GM18499 (cell line): ENCODE measurements around the gene ABCB9.

Experiments
- ATAC-seq: cut with Tn5 transposase; IDR thresholded peaks from one replicate; pipeline ENCODE4 v1.9.1; 2021; ENCODE audit warnings: moderate number of reproducible peaks; ENCODE audit not compliant: insufficient read depth, unreplicated experiment

Gene ABCB9

GRCh38 chr12:122884091-122884826 lies 82.0 kb downstream of the ABCB9 start:
- ATAC-seq = no peak

- no peak for ATAC-seq
Observed at GRCh38 chr12:122882908-122883558, 83.2 kb downstream of the ABCB9 start.

GRCh38 chr12:122880668-122881067 lies 85.6 kb downstream of the ABCB9 start:
- ATAC-seq = no peak

GRCh38 chr12:122880155-122880667 lies 86.1 kb downstream of the ABCB9 start:
- no peak for ATAC-seq
